A673 (cell line): ENCODE measurements around the gene STIMATE. TPM values are rescaled to one million over a fixed set of nuclear protein-coding genes. Genes with fewer than 3 reads are reported as not detected.

Experiments used
- BruUV-seq: library from RNA; stranded (reverse); fragments of 400-500 nt; replicated peaks from 2 replicates; lab custom pipeline; 2021; lab: Mats Ljungman, UMichigan
- CTCF ChIA-PET: fragments of 300-600 bp; sonication (Branson Sonifier 250); formaldehyde crosslinking; loops from one replicate; lab custom pipeline; 2022; ENCODE audit warnings: antibody characterized with exemption; lab: Charles Lee
- POLR2A ChIA-PET: fragments of 300-600 bp; sonication (Branson Sonifier 250); formaldehyde crosslinking; loops from one replicate; lab custom pipeline; 2022; ENCODE audit warnings: antibody characterized with exemption; ENCODE audit not compliant: low non-redundant PET; lab: Charles Lee
- DNase-seq: peaks from one replicate; pipeline ENCODE4 v3.0.0-alpha.2; 2015; ENCODE audit warnings: low spot score
- H3K27ac ChIP-seq: fragments of 200-600 bp; sonication (generic); 2 replicates; pipeline ENCODE4 v1.5.1; 2016; ENCODE audit warnings: mixed run types, low read depth, mild to moderate bottlenecking, mixed read lengths, antibody characterized with exemption, low read length; ENCODE audit not compliant: poor library complexity, severe bottlenecking
- H3K27me3 ChIP-seq: fragments of 200-600 bp; sonication (generic); replicated peaks from 2 replicates; pipeline ENCODE4 v1.6.1; 2017; ENCODE audit warnings: mixed run types, low read depth, mild to moderate bottlenecking, mixed read lengths, antibody characterized with exemption, low read length; ENCODE audit not compliant: insufficient read depth, poor library complexity
- H3K36me3 ChIP-seq: fragments of 200-600 bp; sonication (generic); 2 replicates; pipeline ENCODE4 v1.6.1; 2016; ENCODE audit warnings: mixed run types, mild to moderate bottlenecking, mixed read lengths, antibody characterized with exemption, low read length; ENCODE audit not compliant: insufficient read depth, poor library complexity, severe bottlenecking
- H3K4me1 ChIP-seq: fragments of 200-600 bp; sonication (generic); 2 replicates; pipeline ENCODE4 v1.6.1; 2017; ENCODE audit warnings: mixed run types, mild to moderate bottlenecking, mixed read lengths, antibody characterized with exemption, low read length; ENCODE audit not compliant: insufficient read depth, poor library complexity, severe bottlenecking
- H3K4me3 ChIP-seq: fragments of 200-600 bp; sonication (generic); 2 replicates; pipeline ENCODE4 v1.5.1; 2016; ENCODE audit warnings: low read depth, mixed run types, mild to moderate bottlenecking, mixed read lengths, low read length; ENCODE audit not compliant: poor library complexity, severe bottlenecking
- H3K9me3 ChIP-seq: fragments of 200-600 bp; sonication (generic); 2 replicates; pipeline ENCODE4 v1.6.1; 2016; ENCODE audit warnings: mixed run types, low read depth, mild to moderate bottlenecking, mixed read lengths, antibody characterized with exemption, low read length; ENCODE audit not compliant: poor library complexity, severe bottlenecking
- EZH2 ChIP-seq: fragments of 200-600 bp; sonication (generic); IDR thresholded peaks from 2 replicates; pipeline ENCODE4 v1.6.1; 2017; ENCODE audit warnings: borderline replicate concordance, low read depth, mild to moderate bottlenecking, mixed read lengths, antibody characterized with exemption, low read length; ENCODE audit not compliant: poor library complexity, severe bottlenecking
- intact Hi-C: fragments of 100-400 bp; cut with micrococcal nuclease; formaldehyde crosslinking; loops from one replicate; pipeline ENCODE4 v1.10.0; 2022; ENCODE audit not compliant: unreplicated experiment
- total RNA-seq: library from RNA; stranded (reverse); gene quantifications from 2 replicates; pipeline ENCODE4 v1.2.3, GENCODE V29; 2021
- TF ChIP-seq, protein P1 (sequence below): fragments of 300-800, 200-600 bp; sonication (generic); conservative IDR thresholded peaks from 2 replicates; pipeline ENCODE4 v1.5.1; 2017; ENCODE audit warnings: low read depth, mild to moderate bottlenecking, antibody characterized with exemption, low read length, moderate library complexity, mixed read lengths

Gene STIMATE
- total RNA-seq, 1 experiment from 2014 or later = 11.3 TPM

DNA sequence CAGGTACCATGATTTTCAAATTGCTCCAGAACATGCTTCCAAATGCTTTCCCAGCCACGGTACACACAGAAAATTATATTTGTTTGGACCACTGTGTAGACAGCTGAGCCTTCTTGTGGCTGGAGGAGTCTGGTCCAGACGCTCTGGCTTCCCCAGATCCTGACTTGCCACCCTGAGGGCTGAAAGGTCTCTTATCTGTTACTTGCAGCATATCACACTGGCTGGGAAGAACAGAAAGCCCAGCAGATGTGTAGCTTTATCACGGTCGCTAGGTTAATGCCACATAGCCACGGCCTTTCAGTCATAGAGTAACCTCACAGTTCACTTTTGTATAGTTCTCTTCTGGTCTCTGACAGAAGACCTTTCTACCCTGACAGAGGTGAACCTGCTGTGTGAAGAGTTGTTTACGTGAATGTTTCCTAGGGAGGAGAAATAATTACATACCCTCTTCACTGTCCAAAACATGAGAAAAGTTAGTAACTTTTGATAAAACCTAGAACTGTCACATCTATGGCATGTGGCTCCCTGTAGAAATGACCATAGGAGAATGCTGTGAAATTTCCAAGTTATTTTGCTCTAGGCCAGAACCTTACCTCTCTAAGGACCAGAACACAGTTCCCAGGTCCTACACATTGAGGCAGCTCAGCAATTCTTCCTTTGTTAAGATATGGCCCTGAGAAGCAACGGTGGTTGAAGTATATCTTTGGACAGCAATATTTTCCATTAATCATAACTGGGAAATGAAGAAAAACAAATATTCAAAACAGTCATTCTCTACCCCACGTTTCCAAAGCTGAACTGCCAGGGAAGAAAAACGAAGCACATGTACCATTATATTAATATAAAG, 15.8 kb upstream of the STIMATE start:
- ChIA-PET POLR2A (no interaction called here), CTCF (no interaction called here)
- Histone ChIP-seq H3K36me3 (no peaks in the 10 kb centered on the region), H3K27ac (no peak overlapping the region), H3K27me3 (no peaks in the 10 kb centered on the region), H3K4me3 (no peak overlapping the region), H3K4me1 (no peaks in the 10 kb centered on the region), H3K9me3 (no peaks in the 10 kb centered on the region)
- DNase-seq = no peak
- BruUV-seq = no TSS peak
- no peak for TF ChIP-seq EZH2
- TF ChIP-seq, protein P1, sequence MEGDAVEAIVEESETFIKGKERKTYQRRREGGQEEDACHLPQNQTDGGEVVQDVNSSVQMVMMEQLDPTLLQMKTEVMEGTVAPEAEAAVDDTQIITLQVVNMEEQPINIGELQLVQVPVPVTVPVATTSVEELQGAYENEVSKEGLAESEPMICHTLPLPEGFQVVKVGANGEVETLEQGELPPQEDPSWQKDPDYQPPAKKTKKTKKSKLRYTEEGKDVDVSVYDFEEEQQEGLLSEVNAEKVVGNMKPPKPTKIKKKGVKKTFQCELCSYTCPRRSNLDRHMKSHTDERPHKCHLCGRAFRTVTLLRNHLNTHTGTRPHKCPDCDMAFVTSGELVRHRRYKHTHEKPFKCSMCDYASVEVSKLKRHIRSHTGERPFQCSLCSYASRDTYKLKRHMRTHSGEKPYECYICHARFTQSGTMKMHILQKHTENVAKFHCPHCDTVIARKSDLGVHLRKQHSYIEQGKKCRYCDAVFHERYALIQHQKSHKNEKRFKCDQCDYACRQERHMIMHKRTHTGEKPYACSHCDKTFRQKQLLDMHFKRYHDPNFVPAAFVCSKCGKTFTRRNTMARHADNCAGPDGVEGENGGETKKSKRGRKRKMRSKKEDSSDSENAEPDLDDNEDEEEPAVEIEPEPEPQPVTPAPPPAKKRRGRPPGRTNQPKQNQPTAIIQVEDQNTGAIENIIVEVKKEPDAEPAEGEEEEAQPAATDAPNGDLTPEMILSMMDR = no peak
- intact Hi-C loops = no loop called here

DNA sequence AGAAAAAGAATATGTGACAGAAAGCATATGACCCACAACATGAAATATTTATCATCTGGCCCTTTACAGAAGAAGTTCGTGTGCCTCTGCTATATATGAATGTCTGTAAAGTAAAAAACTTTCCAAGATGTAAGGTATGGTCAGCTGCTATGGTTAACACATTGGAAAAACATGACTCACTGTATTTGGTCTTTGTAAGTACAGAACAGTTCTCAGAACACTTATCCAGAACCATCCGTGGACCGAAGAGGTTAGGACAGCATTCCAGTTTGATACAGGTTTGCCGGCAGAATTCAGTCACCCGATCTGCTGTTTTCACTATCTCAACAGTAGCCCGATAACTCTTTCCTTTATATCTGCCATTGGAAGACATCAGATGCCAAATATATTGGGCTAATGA, 13.5 kb upstream of the STIMATE start:
- no peaks in the 10 kb centered on the region for H3K9me3 ChIP-seq
- H3K4me3 ChIP-seq = no peak overlapping the region
- no TSS peak for BruUV-seq
- H3K4me1 ChIP-seq = no peaks in the 10 kb centered on the region
- no peak for DNase-seq
- intact Hi-C loops = no loop called here
- H3K27ac ChIP-seq = no peak overlapping the region
- H3K36me3 ChIP-seq = no peaks in the 10 kb centered on the region
- no peaks in the 10 kb centered on the region for H3K27me3 ChIP-seq
- ChIA-PET CTCF (no interaction called here), POLR2A (no interaction called here)
- TF ChIP-seq, protein P1 = no peak
- no peak for TF ChIP-seq EZH2

DNA sequence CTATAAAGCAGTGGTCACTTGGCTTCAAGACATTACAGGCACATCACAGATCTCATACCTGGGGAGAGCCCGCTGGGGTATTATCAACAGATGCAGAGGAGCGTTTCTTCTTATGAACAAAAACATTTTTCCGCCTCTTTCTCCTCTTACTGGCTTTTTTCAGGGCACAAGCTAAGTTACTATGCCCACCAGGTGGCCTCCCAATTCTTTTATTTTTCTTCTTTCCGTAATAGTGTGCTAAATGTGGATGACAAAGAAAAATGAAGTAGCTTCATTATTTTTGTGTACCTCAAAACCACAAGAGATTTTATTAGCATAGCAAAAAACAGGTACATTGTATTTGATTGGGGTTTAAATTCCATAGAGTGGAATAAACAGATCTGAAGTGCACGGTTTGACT, 10.1 kb upstream of the STIMATE start:
- H3K4me3 ChIP-seq = no peak overlapping the region
- ChIA-PET POLR2A (no interaction called here), CTCF (interaction anchor here (0.6 kb wide), 1 partner anchor 12 kb away, joined by 6 read pairs; no protein-coding TSS in a partner anchor)
- no peaks in the 10 kb centered on the region for H3K9me3 ChIP-seq
- H3K36me3 ChIP-seq = no peaks in the 10 kb centered on the region
- no peaks in the 10 kb centered on the region for H3K4me1 ChIP-seq
- no peak for DNase-seq
- no peak overlapping the region for H3K27ac ChIP-seq
- TF ChIP-seq, protein P1 = no peak
- no peak for TF ChIP-seq EZH2
- intact Hi-C loops = no loop called here
- no peaks in the 10 kb centered on the region for H3K27me3 ChIP-seq
- no TSS peak for BruUV-seq
